SK-N-SH (cell line): Measurements from ENCODE around the gene C16orf54. TPM values are rescaled to one million over a fixed set of nuclear protein-coding genes. Genes with fewer than 3 reads are reported as not detected.

Experiments used
- CTCF ChIA-PET: fragments of 300-600, 350-600 bp; formaldehyde crosslinking; extraction: SDS; loops from one replicate; lab custom pipeline; 2021; lab: Yijun Ruan, JAX
- POLR2A ChIA-PET: fragments of 350-600 bp; sonication (Branson Sonifier 250); formaldehyde crosslinking; extraction: SDS; loops from one replicate; lab custom pipeline; 2020; ENCODE audit warnings: antibody characterized with exemption, inconsistent platforms; lab: Yijun Ruan, JAX
- DNase-seq: peaks from one replicate; pipeline ENCODE4 v3.0.0; 2012
- H2AFZ ChIP-seq: fragments of 200-600 bp; sonication (generic); 2 replicates; pipeline ENCODE4 v1.8.1; 2016; ENCODE audit warnings: antibody characterized with exemption, mild to moderate bottlenecking, low read depth
- H3F3A ChIP-seq: fragments of 200-600 bp; sonication (generic); replicated peaks from 2 replicates; pipeline ENCODE3; 2016; ENCODE audit warnings: antibody characterized with exemption, mild to moderate bottlenecking; ENCODE audit not compliant: insufficient read depth
- H3K27ac ChIP-seq, 2 experiments: fragments of 200-500 bp in 1 of 2; fragments of 200-600 bp in 1 of 2; sonication (Bioruptor generic) in 1 of 2; sonication (generic), shearing (Covaris generic) in 1 of 2; 2 replicates each; pipeline versions ENCODE4 v1.5.1 to v1.6.1; 2014 to 2016; ENCODE audit warnings: low read depth in 2 of 2, inconsistent platforms in 1 of 2, low read length in 1 of 2, mild to moderate bottlenecking in 1 of 2, mixed read lengths in 1 of 2
- H3K27me3 ChIP-seq: fragments of 200-600 bp; sonication (generic), shearing (Covaris generic); 2 replicates; pipeline ENCODE4 v1.6.1; 2016; ENCODE audit warnings: mixed run types; ENCODE audit not compliant: insufficient read depth
- H3K36me3 ChIP-seq, 2 experiments: fragments of 200-500 bp in 1 of 2; fragments of 200-600 bp in 1 of 2; sonication (Bioruptor generic) in 1 of 2; sonication (generic) in 1 of 2; replicated peaks in 1 of 2; 2 replicates each; pipeline versions ENCODE3 to v1.5.1; 2014 to 2016; ENCODE audit warnings: low read length in 1 of 2, mild to moderate bottlenecking in 1 of 2; ENCODE audit not compliant: insufficient read depth in 2 of 2, control insufficient read depth in 1 of 2
- H3K4me1 ChIP-seq, 2 experiments: fragments of 200-500 bp in 1 of 2; fragments of 200-600 bp in 1 of 2; sonication (Bioruptor generic) in 1 of 2; sonication (generic), shearing (Covaris generic) in 1 of 2; 2 replicates each; pipeline versions ENCODE4 v1.5.1 to v1.6.1; 2014 to 2016; ENCODE audit warnings: low read depth in 1 of 2, low read length in 1 of 2, mixed run types in 1 of 2; ENCODE audit not compliant: insufficient read depth in 2 of 2, control insufficient read depth in 1 of 2
- H3K4me2 ChIP-seq: fragments of 200-600 bp; sonication (generic), shearing (Covaris generic); 2 replicates; pipeline ENCODE4 v1.6.1; 2017; ENCODE audit warnings: mixed run types
- H3K4me3 ChIP-seq, 2 experiments: fragments of 200-500 bp in 1 of 2; fragments of 200-600 bp in 1 of 2; sonication (Bioruptor generic) in 1 of 2; sonication (generic), shearing (Covaris generic) in 1 of 2; 2 replicates each; pipeline versions ENCODE4 v1.5.1 to v1.8.1; 2014 to 2016; ENCODE audit warnings: low read depth in 2 of 2, inconsistent platforms in 1 of 2, low read length in 1 of 2, mild to moderate bottlenecking in 1 of 2, mixed read lengths in 1 of 2, moderate library complexity in 1 of 2
- H3K79me2 ChIP-seq: fragments of 200-600 bp; sonication (generic); 2 replicates; pipeline ENCODE4 v1.8.1; 2017; ENCODE audit warnings: mild to moderate bottlenecking; ENCODE audit not compliant: insufficient read depth
- H3K9ac ChIP-seq: fragments of 200-600 bp; sonication (generic); 2 replicates; pipeline ENCODE4 v1.6.1; 2017; ENCODE audit warnings: mixed run types
- H3K9me2 ChIP-seq: fragments of 200-600 bp; sonication (generic); 2 replicates; pipeline ENCODE4 v1.6.1; 2017; ENCODE audit warnings: mixed run types
- H3K9me3 ChIP-seq: fragments of 200-600 bp; sonication (generic); 2 replicates; pipeline ENCODE4 v1.6.1; 2017; ENCODE audit warnings: mixed run types, mild to moderate bottlenecking, moderate library complexity
- H4K20me1 ChIP-seq: fragments of 200-600 bp; sonication (generic); 2 replicates; pipeline ENCODE4 v1.6.1; 2017; ENCODE audit warnings: mild to moderate bottlenecking, mixed run types; ENCODE audit not compliant: insufficient read depth
- FOXJ3 ChIP-seq: sonication (generic); formaldehyde crosslinking; IDR thresholded peaks from 2 replicates; pipeline ENCODE4 v1.5.1; 2020; ENCODE audit warnings: mild to moderate bottlenecking, missing genetic modification reagents
- FOXM1 ChIP-seq: IDR thresholded peaks from 2 replicates; pipeline ENCODE4 v1.4.0; 2012; ENCODE audit warnings: low read depth, mild to moderate bottlenecking
- GABPA ChIP-seq: IDR thresholded peaks from 2 replicates; pipeline ENCODE4 v1.4.0; 2012; ENCODE audit warnings: low read depth, mild to moderate bottlenecking
- GATA2 ChIP-seq: sonication (generic); formaldehyde crosslinking; IDR thresholded peaks from 2 replicates; pipeline ENCODE4 v1.5.0; 2020; ENCODE audit warnings: mild to moderate bottlenecking, missing genetic modification reagents
- MEF2A ChIP-seq: IDR thresholded peaks from 2 replicates; pipeline ENCODE4 v1.4.0; 2012; ENCODE audit warnings: low read depth, borderline replicate concordance
- MXI1 ChIP-seq: IDR thresholded peaks from 2 replicates; pipeline ENCODE4 v1.6.1; 2012; ENCODE audit warnings: mild to moderate bottlenecking, low read depth, low read length, improper control_type of control experiment
- POLR2AphosphoS5 ChIP-seq: IDR thresholded peaks from 2 replicates; pipeline ENCODE4 v1.6.1; 2012; ENCODE audit warnings: low read depth, low read length
- RAD21 ChIP-seq: IDR thresholded peaks from 2 replicates; pipeline ENCODE4 v1.6.1; 2012; ENCODE audit warnings: mild to moderate bottlenecking, low read length
- RFX5 ChIP-seq: IDR thresholded peaks from 2 replicates; pipeline ENCODE4 v1.6.1; 2012; ENCODE audit warnings: mild to moderate bottlenecking, improper control_type of control experiment, low read length
- RXRA ChIP-seq: IDR thresholded peaks from 2 replicates; pipeline ENCODE4 v1.4.0; 2012; ENCODE audit warnings: low read depth, mild to moderate bottlenecking, borderline replicate concordance
- SIN3A ChIP-seq: IDR thresholded peaks from 2 replicates; pipeline ENCODE4 v1.6.1; 2012; ENCODE audit warnings: low read depth, mild to moderate bottlenecking, low read length, moderate library complexity, borderline replicate concordance
- SMC3 ChIP-seq: IDR thresholded peaks from 2 replicates; pipeline ENCODE4 v1.6.1; 2012; ENCODE audit warnings: low read depth, low read length, improper control_type of control experiment
- TAF1 ChIP-seq: IDR thresholded peaks from 2 replicates; pipeline ENCODE4 v1.6.1; 2012; ENCODE audit warnings: low read depth, mild to moderate bottlenecking, low read length, moderate library complexity, borderline replicate concordance
- TCF12 ChIP-seq: IDR thresholded peaks from 2 replicates; pipeline ENCODE4 v1.4.0; 2012
- TEAD4 ChIP-seq: IDR thresholded peaks from 2 replicates; pipeline ENCODE4 v1.4.0; 2012; ENCODE audit warnings: mild to moderate bottlenecking, borderline replicate concordance; ENCODE audit not compliant: insufficient read depth
- YY1 ChIP-seq: IDR thresholded peaks from 2 replicates; pipeline ENCODE4 v1.4.0; 2012; ENCODE audit warnings: low read depth, mild to moderate bottlenecking
- WGBS: methylation state at CpG from one replicate; pipeline ENCODE4 v1.1.6; 2017; ENCODE audit warnings: low lambda C conversion rate; 5-methylcytosine and 5-hydroxymethylcytosine counted together
- polyA plus RNA-seq, 3 experiments: library from polyadenylated mRNA; depleted of rRNA; stranded (reverse); fragments of >200 nt; gene quantifications; 2 replicates each; pipeline ENCODE4 v1.2.3, GENCODE V29; 2012
- TF ChIP-seq, protein P1 (sequence below): fragments of 200-600 bp; sonication (generic); IDR thresholded peaks from 2 replicates; pipeline ENCODE4 v1.6.1; 2017; ENCODE audit warnings: antibody characterized with exemption, mild to moderate bottlenecking, moderate library complexity
- TF ChIP-seq, protein P2 (sequence below): IDR thresholded peaks from 2 replicates; pipeline ENCODE4 v1.6.1; 2012; ENCODE audit warnings: mild to moderate bottlenecking, low read depth, low read length, moderate library complexity
- TF ChIP-seq, protein P3 (sequence below): IDR thresholded peaks from 2 replicates; pipeline ENCODE4; 2012

Gene C16orf54
- polyA plus RNA-seq, 1 of the 3 experiments (the other 2 are of a cell fraction), result not detected

DNA sequence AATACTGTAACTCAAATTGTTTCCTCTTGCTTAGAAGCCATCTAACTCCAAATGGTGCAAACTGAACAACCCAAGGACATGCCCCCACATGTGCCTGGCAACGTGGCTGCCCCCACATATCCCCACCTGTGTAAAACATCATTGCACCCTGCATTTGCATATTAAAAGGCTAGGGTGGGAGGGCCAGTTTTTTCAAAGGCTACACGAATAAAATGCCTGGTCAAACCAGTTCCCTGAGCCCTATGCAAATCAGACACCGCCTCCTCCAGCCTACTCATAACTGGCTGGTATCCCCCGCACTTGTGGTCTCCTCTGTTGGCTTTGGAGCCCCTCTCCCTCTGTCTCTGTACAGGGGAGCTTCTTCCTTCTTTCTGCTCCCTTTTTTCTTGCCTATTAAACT, 26.7 kb downstream of the C16orf54 start:
- no peak for DNase-seq
- H3K36me3 ChIP-seq, result no peaks in the 10 kb centered on the region
- H3K79me2 ChIP-seq, result no peaks in the 10 kb centered on the region
- 47% methylated on average over 4 of the region's 4 CpGs for WGBS
- H3K4me1 ChIP-seq, result no peaks in the 10 kb centered on the region
- no peak overlapping the region for H2AFZ ChIP-seq
- no peaks in the 10 kb centered on the region for H3K27me3 ChIP-seq
- H3K9me3 ChIP-seq, result no peaks in the 10 kb centered on the region
- H3F3A ChIP-seq, result no peaks in the 10 kb centered on the region
- no peak overlapping the region for H3K4me3 ChIP-seq
- no peak overlapping the region for H3K9ac ChIP-seq
- no peak overlapping the region for H3K4me2 ChIP-seq
- no peak overlapping the region for H3K27ac ChIP-seq
- H3K9me2 ChIP-seq, result no peaks in the 10 kb centered on the region
- no peak for TF ChIP-seq GATA2 (CRISPR knock-in tag)
- no peak for TF ChIP-seq YY1
- TF ChIP-seq MEF2A, result no peak
- no peak for TF ChIP-seq GABPA
- TF ChIP-seq SIN3A, result no peak
- TF ChIP-seq RFX5, result no peak
- TF ChIP-seq, protein P1, sequence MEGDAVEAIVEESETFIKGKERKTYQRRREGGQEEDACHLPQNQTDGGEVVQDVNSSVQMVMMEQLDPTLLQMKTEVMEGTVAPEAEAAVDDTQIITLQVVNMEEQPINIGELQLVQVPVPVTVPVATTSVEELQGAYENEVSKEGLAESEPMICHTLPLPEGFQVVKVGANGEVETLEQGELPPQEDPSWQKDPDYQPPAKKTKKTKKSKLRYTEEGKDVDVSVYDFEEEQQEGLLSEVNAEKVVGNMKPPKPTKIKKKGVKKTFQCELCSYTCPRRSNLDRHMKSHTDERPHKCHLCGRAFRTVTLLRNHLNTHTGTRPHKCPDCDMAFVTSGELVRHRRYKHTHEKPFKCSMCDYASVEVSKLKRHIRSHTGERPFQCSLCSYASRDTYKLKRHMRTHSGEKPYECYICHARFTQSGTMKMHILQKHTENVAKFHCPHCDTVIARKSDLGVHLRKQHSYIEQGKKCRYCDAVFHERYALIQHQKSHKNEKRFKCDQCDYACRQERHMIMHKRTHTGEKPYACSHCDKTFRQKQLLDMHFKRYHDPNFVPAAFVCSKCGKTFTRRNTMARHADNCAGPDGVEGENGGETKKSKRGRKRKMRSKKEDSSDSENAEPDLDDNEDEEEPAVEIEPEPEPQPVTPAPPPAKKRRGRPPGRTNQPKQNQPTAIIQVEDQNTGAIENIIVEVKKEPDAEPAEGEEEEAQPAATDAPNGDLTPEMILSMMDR, result no peak
- H4K20me1 ChIP-seq, result no peaks in the 10 kb centered on the region
- ChIA-PET CTCF (interaction anchor here (3.9 kb wide), 1 partner anchor 10 kb away, joined by 17 read pairs; no protein-coding TSS in a partner anchor), POLR2A (no interaction called here)

DNA sequence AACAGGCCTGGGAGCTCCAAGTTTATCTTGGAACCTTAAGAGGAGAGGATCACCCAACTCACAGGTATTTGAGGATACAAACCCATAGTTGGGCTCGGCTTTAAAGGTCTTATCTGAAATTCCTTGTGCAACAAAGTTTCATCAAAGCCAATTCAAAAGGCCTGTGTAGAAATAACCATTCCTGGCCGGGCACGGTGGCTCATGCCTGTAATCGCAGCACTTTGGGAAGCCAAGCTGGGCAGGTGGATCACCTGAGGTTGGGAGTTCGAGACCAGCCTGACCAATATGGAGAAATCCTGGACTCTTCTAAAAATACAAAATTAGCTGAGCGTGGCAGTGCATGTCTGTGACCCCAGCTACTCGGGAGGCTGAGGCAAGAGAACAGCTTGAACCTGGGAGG, 28.7 kb downstream of the C16orf54 start:
- Histone ChIP-seq H3F3A (no peaks in the 10 kb centered on the region), H4K20me1 (no peaks in the 10 kb centered on the region), H3K27ac (no peak overlapping the region), H3K9ac (no peak overlapping the region), H3K79me2 (no peaks in the 10 kb centered on the region), H3K9me2 (no peaks in the 10 kb centered on the region), H3K9me3 (no peaks in the 10 kb centered on the region), H3K4me2 (no peak overlapping the region), H3K36me3 (no peaks in the 10 kb centered on the region), H3K4me1 (no peaks in the 10 kb centered on the region), H3K27me3 (no peaks in the 10 kb centered on the region), H3K4me3 (no peak overlapping the region), H2AFZ (no peak overlapping the region)
- DNase-seq, result no peak
- ChIA-PET POLR2A (no interaction called here), CTCF (interaction anchor here (1.9 to 4.7 kb wide), 3 partner anchors 12 to 76 kb away, joined by 5 to 22 read pairs (median 17); no protein-coding TSS in a partner anchor)
- WGBS, result 71% methylated on average over 7 of the region's 7 CpGs
- TF ChIP-seq MEF2A (no peak), YY1 (no peak), TCF12 (no peak), TAF1 (no peak), RXRA (no peak), FOXM1 (no peak), RAD21 (no peak), FOXJ3 (CRISPR knock-in tag) (no peak), GATA2 (CRISPR knock-in tag) (no peak), GABPA (no peak), MXI1 (no peak), RFX5 (no peak), POLR2AphosphoS5 (no peak), TEAD4 (no peak), SIN3A (no peak), SMC3 (no peak)
- TF ChIP-seq, protein P2, sequence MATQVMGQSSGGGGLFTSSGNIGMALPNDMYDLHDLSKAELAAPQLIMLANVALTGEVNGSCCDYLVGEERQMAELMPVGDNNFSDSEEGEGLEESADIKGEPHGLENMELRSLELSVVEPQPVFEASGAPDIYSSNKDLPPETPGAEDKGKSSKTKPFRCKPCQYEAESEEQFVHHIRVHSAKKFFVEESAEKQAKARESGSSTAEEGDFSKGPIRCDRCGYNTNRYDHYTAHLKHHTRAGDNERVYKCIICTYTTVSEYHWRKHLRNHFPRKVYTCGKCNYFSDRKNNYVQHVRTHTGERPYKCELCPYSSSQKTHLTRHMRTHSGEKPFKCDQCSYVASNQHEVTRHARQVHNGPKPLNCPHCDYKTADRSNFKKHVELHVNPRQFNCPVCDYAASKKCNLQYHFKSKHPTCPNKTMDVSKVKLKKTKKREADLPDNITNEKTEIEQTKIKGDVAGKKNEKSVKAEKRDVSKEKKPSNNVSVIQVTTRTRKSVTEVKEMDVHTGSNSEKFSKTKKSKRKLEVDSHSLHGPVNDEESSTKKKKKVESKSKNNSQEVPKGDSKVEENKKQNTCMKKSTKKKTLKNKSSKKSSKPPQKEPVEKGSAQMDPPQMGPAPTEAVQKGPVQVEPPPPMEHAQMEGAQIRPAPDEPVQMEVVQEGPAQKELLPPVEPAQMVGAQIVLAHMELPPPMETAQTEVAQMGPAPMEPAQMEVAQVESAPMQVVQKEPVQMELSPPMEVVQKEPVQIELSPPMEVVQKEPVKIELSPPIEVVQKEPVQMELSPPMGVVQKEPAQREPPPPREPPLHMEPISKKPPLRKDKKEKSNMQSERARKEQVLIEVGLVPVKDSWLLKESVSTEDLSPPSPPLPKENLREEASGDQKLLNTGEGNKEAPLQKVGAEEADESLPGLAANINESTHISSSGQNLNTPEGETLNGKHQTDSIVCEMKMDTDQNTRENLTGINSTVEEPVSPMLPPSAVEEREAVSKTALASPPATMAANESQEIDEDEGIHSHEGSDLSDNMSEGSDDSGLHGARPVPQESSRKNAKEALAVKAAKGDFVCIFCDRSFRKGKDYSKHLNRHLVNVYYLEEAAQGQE, result no peak
- TF ChIP-seq, protein P1, result no peak
- TF ChIP-seq, protein P3, sequence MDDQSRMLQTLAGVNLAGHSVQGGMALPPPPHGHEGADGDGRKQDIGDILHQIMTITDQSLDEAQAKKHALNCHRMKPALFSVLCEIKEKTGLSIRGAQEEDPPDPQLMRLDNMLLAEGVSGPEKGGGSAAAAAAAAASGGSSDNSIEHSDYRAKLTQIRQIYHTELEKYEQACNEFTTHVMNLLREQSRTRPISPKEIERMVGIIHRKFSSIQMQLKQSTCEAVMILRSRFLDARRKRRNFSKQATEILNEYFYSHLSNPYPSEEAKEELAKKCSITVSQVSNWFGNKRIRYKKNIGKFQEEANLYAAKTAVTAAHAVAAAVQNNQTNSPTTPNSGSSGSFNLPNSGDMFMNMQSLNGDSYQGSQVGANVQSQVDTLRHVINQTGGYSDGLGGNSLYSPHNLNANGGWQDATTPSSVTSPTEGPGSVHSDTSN, result no peak
